Stimulated activated CD4-positive, alpha-beta T cell treated with anti-CD3 and anti-CD28 coated beads, Interleukin-15, amount 100 ng/mL, for 24 hours (primary cell): ENCODE measurements around the gene CELF4.

Experiments used
- DNase-seq: peaks from one replicate; pipeline ENCODE4 v3.0.0-alpha.2; 2020

CELF4 gene

DNA sequence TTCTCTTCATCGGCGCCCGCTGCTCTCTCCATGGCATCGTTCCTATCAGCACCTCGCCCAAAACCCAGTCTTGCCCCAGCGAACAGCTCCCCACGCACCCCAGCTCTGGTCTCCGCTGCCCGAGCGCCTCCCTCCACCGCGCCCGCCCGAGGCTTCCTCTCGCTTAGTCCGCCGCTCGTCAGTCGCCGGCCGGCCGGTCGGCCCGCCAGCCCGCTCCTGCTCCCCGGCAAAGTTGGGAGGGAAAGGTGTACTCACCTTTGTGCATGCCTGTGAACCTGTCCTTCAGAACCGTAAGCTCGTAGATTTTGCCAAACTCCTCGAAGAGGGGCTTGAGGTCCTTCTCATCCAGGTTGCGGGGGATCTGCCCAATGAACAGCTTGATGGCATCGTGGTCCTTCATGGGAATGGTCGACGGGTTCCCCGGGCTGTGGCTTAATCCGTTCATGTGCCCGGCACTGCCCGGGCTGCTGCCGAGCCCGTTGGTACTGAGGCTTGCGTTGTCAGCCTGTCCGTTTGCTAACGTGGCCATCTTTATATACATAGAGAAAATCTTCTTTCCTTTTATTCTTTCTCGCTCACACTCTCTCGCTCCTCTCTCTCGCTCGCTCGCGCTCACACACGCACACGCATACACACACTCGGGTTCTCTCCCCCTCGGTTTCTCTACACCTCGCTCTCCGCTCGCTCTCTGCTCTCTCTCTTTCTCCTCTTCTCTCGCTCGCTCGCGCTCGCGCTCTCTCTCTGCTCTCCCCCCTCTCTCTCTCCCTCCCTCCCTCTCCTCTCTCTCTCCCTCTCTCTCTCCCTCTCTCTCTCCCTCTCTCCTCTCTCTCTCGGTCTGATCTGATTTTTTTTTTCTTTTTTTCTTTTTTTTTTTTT lies at the start of gene CELF4:
Gene CELF4, minus strand, starts transcription at position 698 of the 876 bp plus-strand sequence.
- no peak for DNase-seq

DNA sequence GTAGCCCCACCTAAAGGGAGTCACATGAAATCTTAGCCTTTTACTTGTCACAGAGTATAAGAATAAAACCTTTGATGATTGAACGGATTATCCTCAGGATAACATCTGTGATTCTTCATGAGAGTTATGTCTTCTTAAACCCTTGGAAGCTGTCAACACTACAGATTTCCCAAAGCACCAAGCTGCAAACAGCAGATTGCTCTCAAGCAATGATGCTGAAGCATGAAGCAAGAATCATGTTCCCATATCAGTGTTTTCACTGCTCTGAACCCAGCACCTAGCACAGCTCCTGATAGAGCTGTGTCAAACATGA lies 47.6 kb upstream of the CELF4 start:
- no peak for DNase-seq

DNA sequence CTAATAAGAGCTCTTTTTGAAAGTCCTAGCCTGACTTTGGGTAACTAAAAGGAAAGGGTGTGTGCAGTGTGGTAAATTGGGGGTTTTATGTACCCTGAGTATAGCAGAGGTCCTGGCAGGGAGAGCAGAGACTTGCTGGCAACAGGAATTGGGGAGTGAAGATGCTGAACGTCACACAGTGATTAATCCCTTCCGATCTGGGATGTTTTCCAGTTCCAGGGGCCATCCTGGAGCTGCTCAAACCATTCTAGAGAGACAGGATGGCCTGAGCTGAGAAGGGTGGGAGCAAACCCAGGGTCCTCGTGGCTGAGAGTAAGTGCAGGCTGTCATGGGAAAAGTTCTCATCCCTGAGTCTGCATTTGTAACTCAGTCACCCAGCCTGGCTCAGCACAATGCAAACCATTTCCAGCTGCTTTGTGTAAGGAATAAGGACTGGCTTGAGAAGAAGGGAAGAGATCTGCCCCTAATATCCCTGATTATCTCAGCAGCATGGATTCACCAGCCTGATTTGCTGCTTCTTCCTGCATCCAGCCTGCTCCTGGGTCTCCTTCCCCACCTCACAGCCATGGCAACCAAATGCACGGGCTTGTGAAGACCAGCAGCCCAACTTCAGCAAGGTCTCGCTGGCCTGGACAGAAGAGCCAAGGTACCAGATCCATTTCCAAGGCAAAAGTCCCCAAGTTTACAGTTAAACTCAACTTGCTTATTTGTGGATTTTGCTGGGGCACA lies 47.1 kb upstream of the CELF4 start:
- no peak for DNase-seq

DNA sequence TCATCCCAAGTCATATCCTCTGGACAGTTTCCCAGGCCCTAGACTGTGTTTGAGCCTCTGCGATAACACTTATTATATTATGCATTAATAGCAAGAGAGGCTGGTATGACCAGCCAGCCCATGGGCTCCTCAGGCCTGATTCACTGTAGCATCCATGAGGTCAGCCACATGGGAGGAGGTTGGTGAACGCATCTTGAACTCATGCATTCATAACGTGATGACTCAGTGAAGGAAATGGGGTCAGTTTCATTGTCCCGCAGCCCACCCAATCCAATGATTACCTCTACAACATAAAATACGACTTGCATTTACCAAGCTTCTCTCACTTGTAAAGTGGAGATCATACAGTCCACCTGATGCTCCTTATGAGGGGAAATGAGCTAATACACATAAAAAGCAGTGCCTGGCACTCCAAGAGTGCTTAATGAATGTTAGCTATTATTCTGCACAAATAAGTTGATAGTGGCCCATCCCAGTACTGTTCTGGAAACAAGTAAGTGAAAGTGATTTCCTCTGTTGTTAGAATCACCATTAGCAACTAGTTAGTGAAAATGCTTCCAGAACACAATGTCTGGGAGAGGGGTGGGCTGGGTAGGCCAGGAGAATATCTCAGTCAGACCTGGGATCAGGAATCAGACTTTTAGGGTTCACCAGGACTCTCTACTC lies 46.1 kb upstream of the CELF4 start:
- DNase-seq = no peak

DNA sequence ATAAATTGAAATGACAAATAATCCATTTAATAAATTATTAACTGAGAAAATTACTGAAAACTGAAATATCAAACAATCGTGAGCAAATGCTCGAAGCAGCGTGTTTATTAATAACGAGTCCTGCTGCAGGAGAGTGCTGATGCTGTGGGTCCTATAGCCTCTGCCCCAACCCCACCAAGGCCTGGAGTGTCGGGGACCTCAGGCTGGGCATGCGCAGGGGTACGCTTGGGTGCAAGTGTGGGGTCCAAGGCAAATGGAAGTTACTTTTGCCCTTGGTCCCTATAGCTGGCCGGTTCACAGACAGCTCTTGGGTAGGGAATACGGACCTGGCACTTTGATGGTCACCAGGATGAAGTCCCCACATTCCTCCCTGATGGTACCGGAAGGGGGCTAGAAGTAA lies 43.3 kb upstream of the CELF4 start:
- no peak for DNase-seq

DNA sequence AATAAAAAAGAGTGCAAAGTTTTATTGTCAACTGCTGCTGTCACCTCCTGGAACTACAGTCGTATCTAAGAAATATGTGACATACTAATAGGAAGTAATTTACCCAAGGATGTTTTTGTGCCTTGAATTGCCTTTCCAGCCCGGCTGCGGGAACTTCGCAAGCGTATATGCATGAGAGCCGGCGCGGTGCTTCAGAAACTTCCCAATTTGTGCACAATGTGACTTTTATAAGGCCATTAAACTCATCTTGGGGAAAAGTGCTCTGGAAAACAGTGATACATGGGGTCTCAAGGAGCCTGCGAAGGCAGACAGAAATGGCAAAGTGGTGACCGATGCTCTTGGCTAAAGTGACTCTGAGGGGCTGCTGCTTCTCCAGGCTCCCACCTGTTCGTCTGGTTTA lies 41.7 kb upstream of the CELF4 start:
- no peak for DNase-seq

DNA sequence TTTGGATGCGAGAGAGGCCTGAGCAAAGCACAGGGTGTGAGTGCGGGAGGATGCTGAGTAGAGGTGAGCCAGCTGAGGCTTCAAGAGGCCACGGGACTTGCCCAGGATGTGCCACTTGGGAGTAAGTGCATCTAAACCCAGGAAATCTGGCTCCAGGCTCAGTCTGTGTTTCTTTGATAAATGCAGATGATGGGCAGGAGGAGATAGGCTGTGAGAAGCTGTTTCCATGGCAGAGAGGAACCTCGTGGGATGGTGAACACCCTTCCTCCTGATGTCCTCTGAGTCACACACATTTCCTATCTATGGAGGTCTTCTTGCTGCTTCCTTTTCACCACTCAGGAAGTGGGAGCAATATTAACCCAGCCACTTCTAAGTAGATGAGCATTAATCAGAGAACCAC lies 38.4 kb upstream of the CELF4 start:
- no peak for DNase-seq

DNA sequence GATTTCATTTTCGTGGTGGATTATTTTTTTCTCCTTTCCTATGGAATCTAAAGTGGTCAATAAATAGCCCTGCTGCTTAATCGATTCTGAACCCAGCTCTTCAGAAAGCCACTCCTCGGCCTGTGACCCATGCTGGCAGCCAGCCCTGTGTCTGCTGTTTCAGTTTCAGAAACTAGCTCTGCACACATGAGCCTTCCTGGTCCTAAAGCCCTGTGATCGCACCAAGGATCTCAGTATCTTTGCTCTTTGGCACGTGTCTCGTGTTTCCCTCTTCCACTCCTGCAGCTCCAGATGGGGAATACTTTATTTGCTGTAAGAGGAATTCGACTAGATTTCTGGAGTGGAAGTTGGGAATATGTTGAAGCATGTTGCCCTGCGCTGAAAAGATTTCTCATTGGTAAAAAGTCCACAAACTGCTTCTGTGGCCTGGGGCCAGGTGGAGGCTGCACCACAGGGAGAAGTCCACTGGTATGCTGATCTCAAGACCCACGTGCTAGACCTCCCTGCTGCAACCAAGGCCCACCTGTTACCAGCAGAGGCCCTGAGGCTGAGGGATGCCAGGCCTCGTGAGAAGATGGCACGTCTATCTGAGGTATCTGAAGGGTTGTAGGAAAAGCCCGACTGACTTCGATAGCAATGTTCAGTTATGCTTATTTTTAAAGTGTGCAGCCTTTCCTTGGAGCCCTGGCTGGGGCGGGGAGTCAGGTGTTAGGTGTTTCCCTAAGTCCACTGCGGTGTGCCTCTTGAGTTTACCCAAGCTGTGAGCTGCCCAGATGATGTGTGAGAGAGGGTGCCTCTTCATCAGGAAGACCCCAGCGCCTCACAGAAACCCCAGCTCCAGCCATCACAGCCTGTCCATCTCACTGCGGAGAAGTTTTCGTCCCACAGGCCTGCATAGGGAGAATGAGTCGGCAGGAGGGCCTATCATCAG lies 33.6 kb upstream of the CELF4 start:
- no peak for DNase-seq

DNA sequence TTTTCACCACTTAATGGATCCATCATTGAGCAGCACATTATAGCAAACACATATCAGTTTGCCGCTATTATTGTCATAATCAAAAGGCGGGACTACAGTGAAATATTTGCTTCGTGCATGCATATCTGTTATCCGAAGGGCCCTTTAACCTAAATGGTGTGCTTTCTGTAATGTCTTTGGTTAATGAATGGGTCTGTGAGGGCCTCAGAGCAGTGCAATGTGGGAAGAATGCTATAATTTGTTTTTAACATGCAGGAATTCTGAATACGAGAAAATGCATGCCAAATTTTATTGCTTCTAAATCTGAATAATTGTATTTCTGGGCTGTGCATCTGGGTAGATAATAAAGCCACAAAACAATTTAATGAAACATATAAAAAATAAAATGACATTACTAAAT lies 32.8 kb upstream of the CELF4 start:
- DNase-seq = no peak

DNA sequence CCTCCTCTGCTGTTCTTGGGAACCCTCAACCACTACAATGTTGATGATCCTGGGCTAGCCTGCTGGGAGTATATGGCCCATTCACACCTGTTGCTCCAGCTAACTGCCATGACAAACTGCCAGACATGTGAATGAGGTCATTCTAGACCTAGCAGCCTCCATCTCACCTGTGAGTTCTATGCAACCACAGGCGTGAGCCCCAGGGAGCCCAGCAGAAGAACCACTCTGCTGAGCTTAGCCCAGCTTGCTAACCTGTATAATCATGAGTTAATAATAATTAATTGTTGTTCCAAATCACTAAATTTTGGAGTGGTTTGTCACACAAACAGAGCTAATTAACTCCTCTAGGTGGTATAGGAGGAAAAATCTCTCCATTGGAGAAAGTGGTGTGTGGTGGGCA lies 24.7 kb upstream of the CELF4 start:
- DNase-seq = no peak

DNA sequence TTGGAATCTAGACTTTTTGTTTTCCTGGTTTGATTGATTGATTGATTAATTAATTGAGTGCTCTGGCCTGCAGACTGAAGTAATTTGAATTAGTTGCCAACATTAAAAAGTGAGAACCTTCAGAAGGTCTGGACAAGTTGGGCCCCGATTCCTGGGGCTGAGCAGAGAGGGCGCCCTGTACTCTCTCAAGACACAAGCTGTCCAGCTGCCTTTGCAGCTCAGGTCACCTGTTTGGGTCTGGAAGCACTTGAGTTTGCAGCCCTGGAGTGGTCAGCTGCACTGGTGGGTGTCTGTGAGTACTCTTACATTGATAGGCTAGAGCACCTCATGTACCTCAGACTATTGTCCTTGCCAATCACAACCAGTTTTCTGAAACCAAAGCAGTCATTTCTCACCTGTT lies 22.7 kb upstream of the CELF4 start:
- no peak for DNase-seq

DNA sequence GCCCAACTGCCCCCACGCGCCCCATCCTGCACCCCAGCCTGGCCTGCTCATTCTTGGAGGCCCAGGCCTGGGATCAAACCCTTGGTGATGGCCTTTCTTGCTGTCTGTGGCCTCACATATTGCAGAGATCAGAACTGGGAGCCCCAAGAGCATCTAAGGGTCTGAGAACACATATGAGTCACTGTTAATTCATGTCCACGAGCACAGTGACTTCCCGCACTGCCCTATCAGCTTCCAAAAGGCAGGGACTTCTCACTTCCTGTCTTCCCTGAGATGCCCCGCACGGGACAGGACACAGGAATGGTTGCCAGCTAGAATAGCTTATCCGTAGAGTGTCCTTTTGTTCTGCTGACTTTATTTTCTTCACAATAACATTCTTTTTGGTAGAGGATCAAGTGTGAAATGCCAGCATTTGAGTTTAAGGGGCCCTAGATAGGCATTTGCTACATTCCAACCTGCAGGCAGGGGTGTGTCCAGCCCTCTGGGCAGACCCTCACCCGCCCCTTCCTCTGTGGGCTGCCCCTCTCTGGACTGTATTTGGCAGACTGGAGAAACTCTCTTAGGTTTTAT lies 21.1 kb upstream of the CELF4 start:
- no peak for DNase-seq

DNA sequence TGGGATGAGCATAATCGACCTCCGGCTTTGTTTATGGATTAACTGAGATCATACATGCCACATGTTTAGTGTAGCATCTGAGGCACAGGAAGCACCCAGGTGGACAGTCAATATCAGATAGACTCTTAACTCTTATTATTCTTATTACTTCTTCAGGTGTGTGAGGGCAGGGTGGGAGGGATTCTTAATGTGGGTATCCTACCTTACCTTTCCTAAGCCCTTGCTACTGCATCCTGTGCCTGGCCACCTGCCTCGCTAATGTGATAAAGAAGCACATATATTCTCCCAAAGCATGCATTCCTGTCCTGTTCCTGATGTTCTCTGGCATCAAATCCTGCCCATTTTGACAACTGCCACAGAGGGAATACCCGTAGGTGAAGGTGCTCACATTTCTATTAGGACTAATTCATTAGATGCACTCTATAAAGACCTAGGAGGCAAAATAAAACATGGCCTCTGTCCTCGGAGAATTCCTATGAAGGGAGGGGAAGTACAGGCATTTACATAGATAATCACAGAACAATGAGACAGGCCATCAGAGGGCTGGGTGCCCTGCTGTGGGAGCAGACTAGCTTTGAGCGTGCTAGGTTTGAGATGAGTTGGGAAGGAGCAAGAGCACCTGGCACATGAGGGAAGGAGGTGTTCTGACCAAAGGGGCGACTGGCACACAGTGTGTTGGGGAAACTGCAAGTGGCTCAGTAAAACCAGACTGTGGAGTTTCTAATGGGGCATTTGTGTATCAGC lies 19.5 kb upstream of the CELF4 start:
- no peak for DNase-seq

DNA sequence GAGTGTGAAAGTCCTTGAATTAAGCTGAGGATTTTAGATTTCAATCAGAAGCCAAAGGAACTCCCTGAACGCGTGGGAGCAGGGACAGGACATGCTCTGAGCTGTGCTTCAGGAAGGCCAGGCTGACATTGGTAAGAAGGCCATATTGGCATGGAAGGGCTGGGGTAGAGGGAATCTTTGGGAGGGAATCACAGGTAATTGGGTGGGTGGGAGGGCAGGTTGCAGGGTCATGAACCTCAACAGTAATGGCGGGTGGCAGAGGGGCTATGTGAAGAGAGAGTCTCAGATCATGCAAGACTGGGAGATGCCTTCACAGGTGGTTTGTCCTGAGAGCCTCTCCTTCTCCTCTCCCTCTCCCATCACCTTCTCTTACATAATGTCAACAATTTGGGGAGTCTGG lies 18.6 kb upstream of the CELF4 start:
- no peak for DNase-seq

DNA sequence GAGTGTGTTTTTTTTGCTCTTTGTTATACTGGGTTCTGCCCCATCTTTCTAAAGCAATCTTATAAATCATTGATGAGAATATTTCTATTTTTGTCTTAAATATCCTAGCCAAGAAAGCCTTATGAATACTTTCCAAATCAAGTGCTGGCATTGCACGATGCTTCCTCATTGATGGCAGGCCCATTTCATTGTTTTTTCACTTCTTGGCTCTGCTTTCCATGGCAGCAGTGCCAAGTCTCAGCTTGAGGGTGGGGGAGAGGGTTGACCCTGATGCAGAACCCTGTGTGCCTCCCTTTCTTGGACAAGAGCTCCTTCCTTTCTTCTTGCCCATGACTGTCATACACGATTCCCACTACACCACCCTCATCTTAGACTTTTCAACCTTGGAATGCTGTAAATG lies 16.7 kb upstream of the CELF4 start:
- no peak for DNase-seq

DNA sequence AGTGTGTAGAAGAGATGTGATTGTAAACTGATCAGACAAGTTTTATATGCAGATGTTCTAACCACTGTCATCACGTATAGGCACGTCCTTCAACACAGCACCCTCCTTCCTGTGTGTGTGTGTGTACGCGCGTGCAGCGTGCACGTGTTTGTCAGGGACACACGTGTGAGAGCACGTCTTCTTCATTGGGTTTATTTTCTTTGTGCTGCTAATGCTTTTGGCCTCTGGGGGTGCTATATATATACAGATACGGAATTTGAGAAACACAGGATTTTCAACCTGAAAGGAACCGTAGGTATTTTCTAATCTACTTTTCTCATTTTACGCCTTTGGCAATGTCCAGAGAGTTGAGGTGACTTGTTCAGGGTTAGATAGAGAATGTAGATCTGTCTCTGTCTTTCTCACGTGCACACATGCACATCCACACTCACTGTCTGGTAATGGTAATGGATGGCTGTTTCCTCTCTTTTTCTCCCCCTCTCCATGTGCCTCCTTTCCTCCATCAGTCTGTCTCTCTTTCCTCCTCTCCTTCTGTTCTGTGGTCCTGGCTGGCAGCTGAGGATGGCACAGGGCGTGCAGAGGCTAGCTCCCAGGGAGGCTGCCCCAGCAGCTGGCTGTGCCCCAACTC lies 13.4 kb upstream of the CELF4 start:
- DNase-seq = no peak

DNA sequence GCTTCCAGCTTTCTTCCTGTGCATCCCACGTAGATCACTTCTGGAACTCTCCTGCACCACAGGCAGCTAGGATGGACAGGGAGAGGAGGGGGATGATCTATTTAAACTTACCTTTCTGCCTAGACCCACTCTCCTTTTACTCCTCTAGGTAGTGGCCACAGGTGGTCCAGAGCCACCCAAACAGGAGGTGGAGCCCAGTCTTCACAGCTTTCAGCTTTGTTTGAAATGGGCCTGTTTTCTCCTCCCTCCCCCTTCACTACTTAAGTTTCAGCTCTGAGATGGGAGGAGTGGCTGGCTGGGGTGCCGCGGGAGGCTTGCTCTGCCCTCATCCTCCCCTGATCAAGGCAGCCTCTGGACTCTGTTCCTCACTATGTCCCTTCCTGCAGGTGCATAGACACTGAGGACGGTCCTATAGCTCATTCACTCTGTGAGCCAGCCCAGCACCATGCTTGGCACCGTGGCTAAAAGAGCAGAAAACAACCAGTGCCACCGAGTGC lies 12.6 kb upstream of the CELF4 start:
- no peak for DNase-seq

DNA sequence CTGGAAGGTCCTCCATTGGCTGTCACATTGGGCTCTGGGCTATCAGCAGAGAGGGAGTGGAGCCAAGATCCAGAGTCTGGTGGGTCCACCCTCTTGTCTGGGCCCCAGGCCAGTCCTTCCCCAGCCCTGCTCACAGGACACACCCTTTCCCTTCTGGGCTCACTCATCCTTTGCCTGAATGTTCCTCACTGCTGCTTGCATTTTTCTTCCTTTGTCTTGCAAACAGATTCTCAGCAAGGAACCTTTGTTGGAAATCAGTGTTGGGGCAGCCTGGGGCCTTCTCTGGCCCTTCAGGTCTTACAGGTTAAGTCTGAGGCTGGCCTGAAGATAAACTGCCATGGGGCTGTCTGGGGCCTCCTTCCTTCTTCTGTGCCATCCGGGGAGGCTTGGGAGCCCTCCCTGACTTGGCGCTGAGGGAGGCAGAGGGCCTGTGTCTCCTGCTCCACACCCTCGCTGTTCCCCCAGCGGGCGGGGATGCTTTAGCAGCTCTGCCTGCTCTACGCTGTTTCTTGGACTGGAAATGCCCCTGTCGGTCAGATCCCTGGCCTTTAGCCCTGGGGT lies 11.5 kb upstream of the CELF4 start:
- no peak for DNase-seq

DNA sequence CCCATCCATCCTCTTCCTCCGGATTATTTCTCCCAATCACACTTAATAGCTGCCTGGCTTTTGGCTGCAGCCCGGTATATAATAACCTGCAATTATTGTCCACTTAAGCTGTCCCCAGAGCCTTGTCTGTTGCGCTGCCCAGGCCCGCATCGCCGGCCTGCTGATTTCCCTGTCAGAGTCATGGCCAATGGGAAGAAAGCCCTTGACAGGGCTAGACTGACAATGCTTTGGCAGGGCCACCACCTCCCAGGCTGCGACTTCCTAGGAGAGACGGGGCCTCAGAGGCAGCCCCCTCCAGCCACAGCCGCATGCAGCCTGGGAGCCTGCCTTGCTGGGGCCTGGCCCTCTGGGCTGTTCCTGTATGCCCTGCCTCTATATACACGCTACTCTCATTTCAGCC lies 10.0 kb upstream of the CELF4 start:
- DNase-seq = no peak

DNA sequence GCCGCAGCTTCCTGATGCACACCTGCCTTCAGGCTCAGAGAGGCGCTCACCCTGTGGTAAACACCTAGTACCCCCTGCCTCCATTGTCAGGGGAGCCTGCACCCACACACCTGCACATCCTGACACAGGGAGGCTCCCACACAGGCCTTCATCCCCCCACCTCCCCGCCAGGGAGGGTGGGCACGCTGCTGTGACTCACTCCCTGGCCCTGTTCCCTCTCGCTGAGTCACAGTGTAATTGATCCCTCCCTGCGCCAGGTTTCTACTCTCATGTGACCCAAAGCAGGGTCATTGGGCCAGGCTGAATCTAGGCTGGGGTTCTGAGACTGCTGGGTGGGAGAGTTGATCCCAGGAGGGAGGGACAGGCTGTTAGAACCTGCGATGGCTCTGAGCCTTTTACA lies 8.5 kb upstream of the CELF4 start:
- no peak for DNase-seq

DNA sequence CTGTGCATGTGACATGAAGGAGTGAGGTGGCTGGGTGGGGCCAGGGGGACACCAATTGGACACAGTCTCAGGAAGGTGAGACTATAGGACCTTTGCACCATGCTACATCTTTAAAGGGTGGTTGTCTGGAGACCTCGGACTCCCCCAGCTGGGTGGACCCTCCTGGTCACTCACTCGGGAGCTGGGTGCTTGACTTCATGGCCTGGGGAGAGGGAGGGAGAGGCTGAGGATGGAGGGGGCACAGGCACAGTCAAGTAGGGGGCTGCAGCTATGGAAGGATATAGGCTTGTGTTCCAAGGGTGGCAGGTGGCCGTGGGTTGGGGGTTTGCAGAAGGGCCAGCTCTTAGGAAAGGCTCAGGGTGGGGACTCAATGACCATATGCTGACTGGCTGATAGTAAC lies 7.1 kb upstream of the CELF4 start:
- no peak for DNase-seq
